Lower lobe of right lung (tissue), 2 donors: ENCODE data around the gene EGFL7. TPM values are rescaled to one million over a fixed set of nuclear protein-coding genes. Genes with fewer than 3 reads are reported as not detected.
A peak's percentile ranks its signal among the peaks of the same experiment; 100 is the strongest.

Experiments
- ATAC-seq, 2 donors: fragments of 200-7000 bp; cut with Tn5 transposase; one replicate each; pipeline ENCODE4 v1.9.1; 2020 to 2022; ENCODE audit warnings: mild to moderate bottlenecking in 2 of 2, moderate library complexity in 2 of 2
- DNase-seq: peaks from one replicate; pipeline ENCODE4 v3.0.0-alpha.2; 2020
- H3K27ac ChIP-seq: fragments of 200-600 bp; one replicate; pipeline ENCODE4 v1.8.0; 2022
- H3K27me3 ChIP-seq: fragments of 200-600 bp; one replicate; pipeline ENCODE4 v1.8.0; 2022; ENCODE audit warnings: low read depth
- H3K36me3 ChIP-seq: fragments of 200-600 bp; one replicate; pipeline ENCODE4 v1.8.0; 2022; ENCODE audit warnings: mild to moderate bottlenecking
- H3K4me1 ChIP-seq: fragments of 200-600 bp; one replicate; pipeline ENCODE4 v1.8.0; 2022
- H3K4me3 ChIP-seq: fragments of 200-600 bp; one replicate; pipeline ENCODE4 v1.8.0; 2022; ENCODE audit warnings: mild to moderate bottlenecking
- H3K9me3 ChIP-seq: fragments of 200-600 bp; one replicate; pipeline ENCODE4 v1.8.0; 2022
- intact Hi-C: fragments of 100-400 bp; cut with DNase I; formaldehyde crosslinking; loops from one replicate; pipeline ENCODE4 v1.11.0; 2022
- total RNA-seq: library from RNA; stranded (reverse); fragmentation: NEBNext Ultra II Directional; extraction: Animal tissue kit (Norgen Biotek cat#: 25700); gene quantifications from one replicate; pipeline ENCODE4 v1.2.1, GENCODE V29; 2021
- TF ChIP-seq, protein P1 (sequence below): fragments of 200-600 bp; IDR thresholded peaks from one replicate; pipeline ENCODE4 v1.8.0; 2022; ENCODE audit warnings: antibody characterized with exemption, mild to moderate bottlenecking
- donor health status: DM: no; HTN: yes; CAD: no; lungs with severe emphysema.

The EGFL7 gene
- total RNA-seq, 1 donor from 2014 or later, result 230 TPM

DNA sequence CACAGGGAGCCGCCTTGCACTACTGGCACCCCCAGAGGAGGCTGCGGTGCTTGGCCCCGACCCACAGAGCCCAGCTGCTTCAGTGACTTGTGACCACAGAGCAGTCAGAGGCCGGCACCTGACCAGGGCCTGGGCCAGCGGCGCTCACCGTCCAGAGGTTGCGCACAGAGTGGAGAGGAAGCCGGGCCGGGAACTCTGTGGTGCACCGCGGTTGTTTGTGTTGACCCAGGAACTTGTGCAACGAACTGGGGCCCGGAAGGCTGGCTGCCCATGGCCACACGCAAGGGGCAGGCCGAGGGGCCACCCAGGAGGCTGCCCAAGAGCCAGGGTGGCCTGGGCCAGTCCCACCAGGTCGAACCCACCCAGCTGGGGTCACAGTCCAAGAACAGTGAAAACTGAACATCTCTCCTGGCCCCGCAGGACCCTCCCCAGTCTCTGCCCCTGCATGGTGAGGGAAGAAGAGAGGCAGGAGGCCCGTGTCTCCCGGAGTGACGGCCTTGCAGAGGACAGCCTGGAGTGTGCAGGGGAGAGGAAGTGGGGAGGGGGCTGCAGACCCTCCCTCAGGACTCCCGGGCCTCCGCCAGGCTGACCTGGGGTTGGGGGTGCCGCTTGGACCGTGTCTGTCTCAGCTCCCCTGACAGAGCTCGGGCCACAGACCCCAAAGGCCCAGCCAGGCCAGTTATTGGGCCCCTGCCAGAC lies 42.8 kb upstream of the EGFL7 start:
- intact Hi-C loops, result no loop called here
- Histone ChIP-seq H3K4me1 (peaks cover 71% of the 10 kb centered on the region), H3K36me3 (no peaks in the 10 kb centered on the region), H3K27me3 (no peaks in the 10 kb centered on the region), H3K4me3 (no peak overlapping the region), H3K27ac (peak overlapping the region; percentile 73), H3K9me3 (no peaks in the 10 kb centered on the region)
- ATAC-seq, result peak; percentile 69 to 74
- peak; percentile 94 for DNase-seq
- TF ChIP-seq, protein P1, sequence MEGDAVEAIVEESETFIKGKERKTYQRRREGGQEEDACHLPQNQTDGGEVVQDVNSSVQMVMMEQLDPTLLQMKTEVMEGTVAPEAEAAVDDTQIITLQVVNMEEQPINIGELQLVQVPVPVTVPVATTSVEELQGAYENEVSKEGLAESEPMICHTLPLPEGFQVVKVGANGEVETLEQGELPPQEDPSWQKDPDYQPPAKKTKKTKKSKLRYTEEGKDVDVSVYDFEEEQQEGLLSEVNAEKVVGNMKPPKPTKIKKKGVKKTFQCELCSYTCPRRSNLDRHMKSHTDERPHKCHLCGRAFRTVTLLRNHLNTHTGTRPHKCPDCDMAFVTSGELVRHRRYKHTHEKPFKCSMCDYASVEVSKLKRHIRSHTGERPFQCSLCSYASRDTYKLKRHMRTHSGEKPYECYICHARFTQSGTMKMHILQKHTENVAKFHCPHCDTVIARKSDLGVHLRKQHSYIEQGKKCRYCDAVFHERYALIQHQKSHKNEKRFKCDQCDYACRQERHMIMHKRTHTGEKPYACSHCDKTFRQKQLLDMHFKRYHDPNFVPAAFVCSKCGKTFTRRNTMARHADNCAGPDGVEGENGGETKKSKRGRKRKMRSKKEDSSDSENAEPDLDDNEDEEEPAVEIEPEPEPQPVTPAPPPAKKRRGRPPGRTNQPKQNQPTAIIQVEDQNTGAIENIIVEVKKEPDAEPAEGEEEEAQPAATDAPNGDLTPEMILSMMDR, result no peak

DNA sequence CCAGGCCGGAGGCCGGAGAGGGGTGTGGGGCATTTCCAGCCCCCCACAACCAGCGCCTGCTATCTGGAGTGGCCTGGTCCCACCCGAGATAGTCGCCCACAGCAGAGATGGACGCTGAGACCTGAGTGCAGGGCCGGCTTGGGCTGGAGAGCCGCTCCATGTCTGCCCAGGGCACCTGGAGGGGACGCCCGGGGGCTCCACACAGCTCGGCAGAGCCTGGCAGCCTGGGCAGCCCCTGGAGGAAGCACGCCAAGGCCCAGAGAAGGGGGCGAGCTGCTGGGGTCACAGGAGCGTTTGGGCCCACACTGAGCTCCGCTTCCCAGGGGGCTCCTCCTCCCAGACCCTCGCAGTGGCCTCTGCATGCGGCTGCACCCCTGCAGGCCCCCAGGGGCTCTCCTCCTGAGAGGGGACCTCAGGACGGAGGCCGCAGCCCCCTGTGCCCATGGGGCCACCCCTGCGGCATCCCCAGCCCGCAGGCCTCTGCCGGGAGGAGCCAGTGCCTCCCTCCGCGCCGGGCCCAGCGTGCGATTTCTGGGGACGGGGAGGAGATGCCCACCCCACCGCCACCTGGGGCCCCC lies 42.2 kb upstream of the EGFL7 start:
- H3K27ac ChIP-seq, result peak overlapping the region; percentile 73
- TF ChIP-seq, protein P1, result no peak
- DNase-seq, result no peak

DNA sequence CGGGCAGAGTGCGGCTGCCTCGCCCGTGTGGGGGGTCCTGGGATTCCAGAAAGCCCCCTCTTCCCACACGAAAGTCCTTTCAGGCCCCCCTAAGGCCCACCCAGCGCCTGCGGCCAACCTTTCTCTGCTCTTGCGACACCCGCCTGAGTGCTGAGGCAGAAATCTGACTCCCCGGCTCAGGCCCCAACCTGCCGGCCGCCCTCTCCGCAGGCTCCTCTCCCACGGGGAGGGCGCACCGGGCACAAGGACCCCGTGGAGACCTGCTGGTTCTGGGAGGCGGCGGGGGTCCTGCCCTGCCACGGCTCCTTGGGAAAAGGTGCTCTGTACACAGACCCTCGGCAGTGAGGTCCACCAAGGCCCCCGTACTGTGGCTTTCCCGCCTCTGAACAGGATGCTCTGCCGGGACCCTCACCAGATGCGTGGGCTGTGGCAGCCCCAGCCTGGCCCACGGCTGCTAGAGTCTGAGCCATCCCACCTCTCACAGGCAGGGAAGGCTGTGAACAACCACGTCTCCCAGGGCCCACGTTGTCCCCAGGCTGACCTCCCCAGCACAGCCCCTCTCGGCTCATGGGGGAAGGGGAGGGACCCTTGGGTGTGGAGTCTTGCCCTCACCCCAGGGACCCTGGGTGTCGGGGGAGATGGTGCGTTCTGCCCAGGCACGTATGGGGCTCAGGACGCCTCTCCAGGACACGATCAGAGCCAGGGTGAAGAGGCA lies 41.5 kb upstream of the EGFL7 start:
- no peaks in the 10 kb centered on the region for H3K36me3 ChIP-seq
- peaks cover 71% of the 10 kb centered on the region for H3K4me1 ChIP-seq
- H3K27ac ChIP-seq, result peak overlapping the region; percentile 73
- DNase-seq, result no peak
- no peaks in the 10 kb centered on the region for H3K27me3 ChIP-seq
- H3K9me3 ChIP-seq, result no peaks in the 10 kb centered on the region
- ATAC-seq, result no peak
- TF ChIP-seq, protein P1, result no peak
- intact Hi-C loops, result no loop called here
- no peak overlapping the region for H3K4me3 ChIP-seq

More for the DNA sequence above, 42.2 kb upstream of the EGFL7 start:
- no peaks in the 10 kb centered on the region for H3K9me3 ChIP-seq
- no peaks in the 10 kb centered on the region for H3K36me3 ChIP-seq
- no peaks in the 10 kb centered on the region for H3K27me3 ChIP-seq
- H3K4me3 ChIP-seq, result no peak overlapping the region
- intact Hi-C loops, result no loop called here
- H3K4me1 ChIP-seq, result peaks cover 71% of the 10 kb centered on the region
- no peak for ATAC-seq

DNA sequence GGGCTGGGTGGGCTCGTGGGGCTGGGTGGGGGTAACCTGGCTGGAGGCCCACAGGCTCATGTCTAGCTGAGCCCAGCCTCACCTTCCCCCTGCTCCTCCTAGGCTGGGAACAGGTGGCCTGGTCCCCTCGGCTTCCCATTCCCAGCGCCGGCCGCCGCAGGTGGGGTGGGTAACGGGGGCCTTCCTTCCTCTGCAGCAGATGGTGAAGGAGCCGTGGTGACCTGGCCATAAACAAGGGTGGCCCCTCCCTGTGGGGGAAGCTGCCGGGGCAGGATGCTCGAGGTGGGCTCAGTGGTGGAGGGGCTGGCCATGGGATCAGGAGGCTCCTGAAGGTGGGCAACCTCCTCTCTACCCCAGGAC lies 41.0 kb upstream of the EGFL7 start:
- H3K27me3 ChIP-seq, result no peaks in the 10 kb centered on the region
- no peak overlapping the region for H3K27ac ChIP-seq
- ATAC-seq, result no peak
- intact Hi-C loops, result no loop called here
- DNase-seq, result no peak
- H3K36me3 ChIP-seq, result no peaks in the 10 kb centered on the region
- H3K4me3 ChIP-seq, result no peak overlapping the region
- H3K9me3 ChIP-seq, result no peaks in the 10 kb centered on the region
- H3K4me1 ChIP-seq, result peaks cover 75% of the 10 kb centered on the region
- TF ChIP-seq, protein P1, result no peak

DNA sequence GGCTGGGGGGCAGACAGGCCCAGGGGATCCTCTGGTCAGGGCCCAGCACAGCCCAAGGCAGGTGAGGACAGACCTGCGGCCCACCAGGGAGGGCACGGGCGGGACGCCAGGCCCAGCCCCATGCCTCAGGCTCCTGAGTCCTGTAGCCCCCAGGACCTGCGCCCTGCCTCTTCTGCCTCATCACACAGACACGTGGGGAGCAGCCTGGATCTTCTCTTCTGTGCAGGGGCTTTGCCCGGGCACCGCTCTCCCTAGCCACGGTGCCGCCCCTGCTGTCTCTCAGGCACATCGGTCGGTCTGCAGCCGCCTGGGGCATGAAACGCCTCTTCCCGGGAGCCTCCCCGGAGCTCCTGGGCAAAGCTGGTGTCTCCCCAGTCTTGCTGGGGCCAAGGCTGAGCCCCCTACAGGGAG lies 40.2 kb upstream of the EGFL7 start:
- DNase-seq (no peak), ATAC-seq (no peak)
- Histone ChIP-seq H3K36me3 (no peaks in the 10 kb centered on the region), H3K4me3 (no peak overlapping the region), H3K27ac (no peak overlapping the region), H3K9me3 (no peaks in the 10 kb centered on the region), H3K27me3 (no peaks in the 10 kb centered on the region), H3K4me1 (peaks cover 81% of the 10 kb centered on the region)
- TF ChIP-seq, protein P1, result no peak
- intact Hi-C loops, result no loop called here
